Thymus (tissue), 11 donors: ENCODE results near the gene MAST3. TPM values are rescaled to one million over a fixed set of nuclear protein-coding genes. Genes with fewer than 3 reads are reported as not detected.
"Not testable (repeated sequence)": the region's sequence is repeated elsewhere in the genome, so short reads cannot be mapped to it uniquely, and the experiment has no call there.

Source experiments
- DNase-seq, 9 donors: peaks; one replicate each; pipeline ENCODE4 v3.0.0-alpha.2; 2013; ENCODE audit warnings: low spot score in 9 of 9, low read depth in 6 of 9, missing footprints in 1 of 9
- H3K27ac ChIP-seq, 2 donors: one replicate each; pipeline ENCODE4 v1.5.1; 2013; ENCODE audit warnings: control low read depth in 1 of 2, low read depth in 1 of 2, low read length in 1 of 2, mild to moderate bottlenecking in 1 of 2, moderate library complexity in 1 of 2
- H3K27me3 ChIP-seq, 2 donors: one replicate each; pipeline ENCODE4 v1.5.1; 2013; ENCODE audit warnings: low read length in 1 of 2; ENCODE audit not compliant: control insufficient read depth in 2 of 2, insufficient read depth in 1 of 2
- H3K36me3 ChIP-seq, 2 donors: one replicate each; pipeline ENCODE4 v1.5.1; 2013; ENCODE audit warnings: low read length in 1 of 2, mild to moderate bottlenecking in 1 of 2, moderate library complexity in 1 of 2; ENCODE audit not compliant: control insufficient read depth in 2 of 2, insufficient read depth in 2 of 2
- H3K4me1 ChIP-seq, 2 donors: one replicate each; pipeline ENCODE4 v1.5.1; 2013; ENCODE audit warnings: low read length in 2 of 2; ENCODE audit not compliant: control insufficient read depth in 2 of 2, insufficient read depth in 2 of 2
- H3K4me3 ChIP-seq, 2 donors: one replicate each; pipeline ENCODE4 v1.5.1; 2013; ENCODE audit warnings: low read length in 2 of 2, control low read depth in 1 of 2, mild to moderate bottlenecking in 1 of 2
- H3K9me3 ChIP-seq, 2 donors: one replicate each; pipeline ENCODE4 v1.5.1; 2013; ENCODE audit warnings: low read length in 1 of 2, mild to moderate bottlenecking in 1 of 2; ENCODE audit not compliant: control insufficient read depth in 2 of 2, insufficient read depth in 1 of 2
- WGBS: extraction: QIAGEN DNeasy Blood & Tissue Kit; methylation state at CpG from one replicate; pipeline ENCODE4 v1.1.7; 2013; 5-methylcytosine and 5-hydroxymethylcytosine counted together
- polyA plus RNA-seq: library from polyadenylated mRNA; stranded (reverse); fragments of 200-250 nt; gene quantifications from one replicate; pipeline ENCODE4 v1.2.3, GENCODE V29; 2013
- total RNA-seq: library from RNA; stranded (reverse); fragments of 120-200 nt; gene quantifications from one replicate; pipeline ENCODE4 v1.2.4, GENCODE V29; 2013
- donor health status: healthy.

Gene MAST3
- total and polyA plus RNA-seq, 2 donors, result 2.0 to 8.9 TPM

DNA sequence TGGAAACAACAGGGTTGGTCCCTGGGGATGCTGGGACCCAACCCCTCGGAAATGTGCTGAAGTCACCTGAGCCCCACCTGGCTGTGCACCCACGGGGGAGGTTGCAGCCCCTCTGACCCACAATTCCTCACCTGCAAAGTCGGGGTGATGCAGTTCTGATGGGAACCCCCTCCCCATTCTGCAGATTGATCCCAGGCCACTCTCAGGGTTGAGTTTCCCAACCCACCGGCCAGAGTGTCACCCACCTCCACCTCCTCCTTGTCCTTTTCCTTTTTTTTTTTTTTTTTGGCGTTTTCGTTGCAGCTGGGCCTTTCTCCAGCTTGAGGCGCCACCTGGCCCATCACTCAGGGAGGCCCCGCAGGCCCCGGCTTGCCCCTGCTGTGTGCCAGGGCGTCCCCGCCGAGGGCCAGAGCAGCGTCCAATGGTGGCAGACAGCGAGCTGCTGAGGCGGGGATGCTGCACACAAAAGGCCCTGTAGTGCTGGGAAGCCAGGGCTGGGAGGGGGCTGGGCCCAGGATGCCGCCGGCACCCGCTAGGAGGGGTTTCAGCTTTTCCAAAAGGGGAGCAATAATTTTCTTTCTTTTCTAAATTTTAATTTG lies 60.0 kb downstream of the MAST3 start:
- Histone ChIP-seq H3K27me3 (no peaks in the 10 kb centered on the region), H3K9me3 (no peaks in the 10 kb centered on the region), H3K36me3 (peaks cover 17 to 28% of the 10 kb centered on the region in 2 donors), H3K27ac (peak overlapping the region; percentile 64 to 75), H3K4me1 (peaks cover 11 to 33% of the 10 kb centered on the region in 2 donors), H3K4me3 (no peak overlapping the region)
- DNase-seq, result no peak
- WGBS, result 83% methylated on average over 18 of the region's 18 CpGs

DNA sequence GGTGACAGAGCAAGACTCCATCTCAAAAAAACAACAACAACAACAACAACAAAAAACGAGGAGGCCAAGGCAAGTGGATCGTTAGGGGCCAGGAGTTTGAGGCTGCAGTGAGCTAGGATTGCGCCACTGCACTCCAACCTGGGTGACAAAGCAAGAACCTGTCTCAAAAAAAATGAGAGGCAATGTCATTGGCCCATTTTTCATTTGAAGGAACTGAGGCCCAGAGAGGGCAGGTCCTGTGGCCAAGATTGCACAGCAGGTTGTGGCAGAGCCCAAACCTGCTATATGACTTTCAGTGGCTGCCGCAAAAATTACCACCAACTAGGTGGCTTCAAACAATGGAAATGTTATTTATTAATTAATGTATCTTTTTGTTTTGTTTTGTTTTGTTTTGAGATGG lies 60.9 kb downstream of the MAST3 start:
- WGBS, result 96% methylated on average over 4 of the region's 4 CpGs
- H3K36me3 ChIP-seq, result peaks cover 26 to 37% of the 10 kb centered on the region in 2 donors
- H3K4me1 ChIP-seq, result peaks cover 11 to 31% of the 10 kb centered on the region in 2 donors
- H3K27ac ChIP-seq, result peak overlapping the region in 1 of 2 donors; percentile 2
- H3K27me3 ChIP-seq, result no peaks in the 10 kb centered on the region
- H3K9me3 ChIP-seq, result no peaks in the 10 kb centered on the region
- DNase-seq, result no peak
- H3K4me3 ChIP-seq, result no peak overlapping the region

DNA sequence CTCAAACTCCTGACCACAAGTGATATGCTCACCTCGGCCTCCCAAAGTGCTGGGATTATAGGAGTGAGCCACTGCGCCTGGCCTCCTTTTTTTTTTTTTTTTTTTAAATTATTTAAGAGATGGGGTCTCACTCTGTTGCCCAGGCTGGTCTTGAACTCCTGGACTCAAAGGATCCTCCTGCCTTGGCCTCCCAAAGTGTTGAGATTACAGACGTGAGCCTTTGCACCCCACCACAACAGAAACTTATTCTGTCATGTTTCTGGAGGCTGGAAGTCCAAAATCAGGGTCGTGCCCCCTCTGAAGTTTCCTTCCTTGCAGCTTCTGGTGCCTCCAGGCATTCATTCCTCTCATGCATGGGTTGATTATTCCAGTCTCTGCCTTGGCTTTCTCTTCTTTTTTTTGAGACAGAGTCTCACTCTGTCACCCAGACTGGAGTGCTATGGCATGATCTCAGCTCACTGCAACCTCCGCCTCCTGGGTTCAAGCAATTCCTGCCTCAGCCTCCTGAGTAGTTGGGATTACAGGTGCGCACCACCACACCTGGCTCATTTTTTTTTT lies 61.6 kb downstream of the MAST3 start:
- not testable (repeated sequence) for H3K27ac ChIP-seq, H3K4me3 ChIP-seq, H3K27me3 ChIP-seq, DNase-seq, H3K9me3 ChIP-seq
- Histone ChIP-seq H3K4me1 (peaks cover 5 to 25% of the 10 kb centered on the region in 2 donors), H3K36me3 (peaks cover 29 to 40% of the 10 kb centered on the region in 2 donors)
- WGBS, result 96% methylated on average over 6 of the region's 6 CpGs

DNA sequence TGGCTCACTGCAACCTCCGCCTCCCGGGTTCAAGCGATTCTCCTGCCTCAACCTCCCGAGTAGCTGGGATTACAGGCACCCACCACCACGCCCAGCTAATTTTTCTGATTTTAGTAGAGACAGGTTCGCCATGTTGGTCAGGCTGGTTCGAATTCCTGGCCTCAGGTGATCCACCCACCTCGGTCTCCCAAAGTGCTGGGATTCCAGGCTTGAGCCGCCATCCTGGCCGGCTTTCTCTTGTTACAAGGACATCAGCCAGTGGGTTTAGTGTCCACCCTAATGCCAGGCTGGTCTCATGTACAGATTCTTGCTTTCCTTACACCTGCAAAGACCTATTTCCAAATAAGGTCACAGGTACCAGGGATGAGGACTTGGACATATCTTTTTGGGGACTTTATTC lies 62.2 kb downstream of the MAST3 start:
- peaks cover 32 to 40% of the 10 kb centered on the region in 2 donors for H3K36me3 ChIP-seq
- no peaks in the 10 kb centered on the region for H3K9me3 ChIP-seq
- no peak overlapping the region for H3K4me3 ChIP-seq
- H3K27ac ChIP-seq, result no peak overlapping the region
- WGBS, result 96% methylated on average over 10 of the region's 10 CpGs
- no peaks in the 10 kb centered on the region for H3K27me3 ChIP-seq
- no peak for DNase-seq
- peaks cover 4 to 21% of the 10 kb centered on the region in 2 donors for H3K4me1 ChIP-seq

DNA sequence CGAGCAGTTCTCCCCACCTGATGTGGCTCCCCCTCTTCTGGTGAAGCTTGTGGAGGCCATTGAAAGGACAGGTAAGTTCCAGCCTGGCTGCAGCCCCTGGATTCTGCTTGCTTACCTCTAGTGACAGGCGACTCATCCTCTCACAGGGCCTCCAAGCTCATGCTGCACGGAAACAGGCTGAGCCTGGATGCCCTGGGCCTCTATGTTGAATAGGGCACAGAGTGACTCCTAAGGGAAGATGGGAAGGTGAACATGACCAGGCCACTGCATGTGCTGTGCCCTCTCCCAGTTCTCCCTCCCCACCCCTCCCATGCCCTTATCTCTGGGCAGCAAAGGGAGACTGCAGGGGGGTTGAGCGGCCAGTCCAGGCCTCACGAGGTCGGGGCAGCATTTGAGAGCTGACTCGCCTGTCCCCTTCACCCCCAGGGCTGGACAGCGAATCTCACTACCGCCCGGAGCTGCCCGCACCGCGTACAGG lies 63.0 kb downstream of the MAST3 start:
- Histone ChIP-seq H3K4me1 (peaks cover 4 to 21% of the 10 kb centered on the region in 2 donors), H3K27ac (peak overlapping the region in 1 of 2 donors; percentile 8), H3K27me3 (no peaks in the 10 kb centered on the region), H3K4me3 (no peak overlapping the region), H3K9me3 (no peaks in the 10 kb centered on the region), H3K36me3 (peaks cover 32 to 46% of the 10 kb centered on the region in 2 donors)
- 91% methylated on average over 13 of the region's 13 CpGs for WGBS
- DNase-seq, result no peak

DNA sequence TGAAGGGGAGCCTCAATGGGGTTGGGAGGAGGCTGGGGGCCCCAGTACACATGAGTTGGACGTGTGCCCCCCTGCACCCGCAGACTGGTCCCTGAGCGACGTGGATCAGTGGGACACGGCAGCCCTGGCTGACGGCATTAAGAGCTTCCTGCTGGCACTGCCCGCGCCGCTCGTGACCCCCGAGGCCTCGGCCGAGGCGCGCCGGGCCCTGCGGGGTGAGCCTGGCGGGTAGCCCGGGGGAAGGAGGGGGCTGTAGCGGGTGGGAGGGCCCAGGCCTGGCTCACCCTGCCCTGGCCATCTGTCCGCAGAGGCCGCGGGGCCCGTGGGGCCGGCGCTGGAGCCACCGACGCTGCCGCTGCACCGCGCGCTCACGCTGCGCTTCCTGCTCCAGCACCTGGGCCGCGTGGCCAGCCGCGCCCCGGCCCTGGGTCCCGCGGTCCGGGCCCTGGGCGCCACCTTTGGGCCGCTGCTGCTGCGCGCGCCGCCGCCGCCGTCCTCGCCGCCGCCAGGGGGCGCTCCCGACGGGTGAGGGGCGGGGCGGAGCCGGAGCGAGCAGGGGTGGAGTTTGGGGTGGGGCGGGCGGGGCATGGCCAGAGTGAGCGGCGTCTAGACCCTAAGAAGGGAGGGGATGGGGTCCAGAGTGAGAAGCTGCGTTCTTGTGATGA lies 63.5 kb downstream of the MAST3 start:
- Histone ChIP-seq H3K9me3 (no peaks in the 10 kb centered on the region), H3K27ac (peak overlapping the region in 1 of 2 donors; percentile 54), H3K27me3 (no peaks in the 10 kb centered on the region), H3K4me3 (peak overlapping the region in 1 of 2 donors; percentile 38), H3K36me3 (peaks cover 36 to 46% of the 10 kb centered on the region in 2 donors), H3K4me1 (peaks cover 4 to 21% of the 10 kb centered on the region in 2 donors)
- 9% methylated on average over 66 of the region's 66 CpGs for WGBS
- peak in 6 of 9 donors; percentile 50 to 79 (median 60) for DNase-seq

DNA sequence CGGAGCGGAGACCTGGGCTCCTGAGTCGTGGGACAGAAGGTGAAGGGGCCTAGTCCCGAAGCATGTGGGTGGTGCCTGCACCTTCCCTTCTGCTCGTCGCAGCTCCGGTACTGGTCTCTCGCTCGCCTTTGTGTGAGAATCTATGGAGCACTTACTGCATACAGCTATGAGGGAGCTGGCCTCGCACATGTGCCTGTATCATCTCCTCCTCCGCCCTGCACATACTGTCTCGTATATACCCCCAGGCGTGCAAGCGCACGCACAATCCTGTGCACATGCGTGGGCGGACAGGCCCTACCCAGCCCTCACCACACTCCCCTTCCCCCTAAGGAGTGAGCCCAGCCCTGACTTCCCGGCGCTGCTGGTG lies 64.0 kb downstream of the MAST3 start:
- 81% methylated on average over 19 of the region's 19 CpGs for WGBS
- no peaks in the 10 kb centered on the region for H3K27me3 ChIP-seq
- no peak for DNase-seq
- no peaks in the 10 kb centered on the region for H3K9me3 ChIP-seq
- no peak overlapping the region for H3K27ac ChIP-seq
- H3K4me1 ChIP-seq, result peaks cover 4 to 19% of the 10 kb centered on the region in 2 donors
- H3K4me3 ChIP-seq, result peak overlapping the region in 1 of 2 donors; percentile 38
- peaks cover 36 to 48% of the 10 kb centered on the region in 2 donors for H3K36me3 ChIP-seq

DNA sequence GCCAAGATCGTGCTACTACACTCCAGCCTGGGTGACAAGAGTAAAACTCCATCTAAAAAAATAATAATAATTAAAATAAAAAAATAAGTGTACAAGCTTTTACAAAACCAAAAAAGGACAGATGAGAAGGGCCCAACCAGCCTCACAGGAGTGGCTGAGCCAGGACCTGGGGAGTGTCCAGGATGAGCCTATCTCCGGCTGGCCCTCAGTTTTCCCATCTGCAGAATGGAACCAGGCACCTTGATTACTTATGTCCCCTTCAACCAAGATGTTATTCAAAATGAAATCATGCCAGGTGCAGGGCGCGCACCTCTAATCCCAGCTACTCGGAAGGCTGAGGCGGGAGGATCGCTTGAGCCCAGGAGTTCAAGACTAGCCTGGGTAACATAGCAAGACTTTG lies 66.5 kb downstream of the MAST3 start:
- WGBS, result 98% methylated on average over 7 of the region's 7 CpGs
- no peak for DNase-seq
- Histone ChIP-seq H3K27ac (no peak overlapping the region), H3K36me3 (peaks cover 51 to 58% of the 10 kb centered on the region in 2 donors), H3K9me3 (no peaks in the 10 kb centered on the region), H3K4me3 (no peak overlapping the region), H3K4me1 (peaks cover 4 to 12% of the 10 kb centered on the region in 2 donors), H3K27me3 (no peaks in the 10 kb centered on the region)
